GM23338 (cell line): ENCODE data around the gene OR6C68.

Experiments
- CTCF ChIP-seq, 2 experiments: fragments of 200-600 bp in 1 of 2; sonication (generic) in 1 of 2; conservative IDR thresholded peaks; 2 replicates each; pipeline versions ENCODE4 v1.5.1 to v1.6.1; 2016 to 2017; ENCODE audit warnings: antibody characterized with exemption in 2 of 2, low read depth in 2 of 2, mild to moderate bottlenecking in 2 of 2, moderate library complexity in 1 of 2
- POLR2AphosphoS5 ChIP-seq: IDR thresholded peaks from 2 replicates; pipeline ENCODE4 v1.6.1; 2016; ENCODE audit warnings: antibody characterized with exemption, low read depth

DNA sequence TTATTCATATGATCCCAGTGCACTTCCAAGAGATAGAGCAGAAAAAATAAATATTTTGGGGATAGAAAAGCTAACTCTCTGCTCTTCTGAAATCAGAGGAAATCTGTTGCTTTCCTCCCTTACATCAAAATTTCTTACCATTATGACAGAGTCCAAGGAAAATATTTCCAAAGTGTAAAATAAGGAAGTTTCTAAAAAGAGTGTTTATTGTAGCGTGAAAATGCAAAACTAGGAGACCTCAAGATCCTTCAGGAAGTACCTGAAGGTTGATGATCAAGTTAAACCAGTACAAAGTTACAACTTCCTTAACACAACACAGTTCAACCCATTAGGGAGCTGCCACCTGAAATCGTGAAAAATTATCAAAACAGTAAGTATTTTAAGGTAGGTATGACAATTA is 48.4 kb upstream of the OR6C68 start, which contains the start of gene OR6C2:
- TF ChIP-seq CTCF (conservative IDR thresholded peaks at IDR 0.05; ENCODE audit: low read depth in 2 of 2) = no peak
- no peak for TF ChIP-seq POLR2AphosphoS5
